GM12878 (cell line): ENCODE data around the gene ARF5. TPM values are rescaled to one million over a fixed set of nuclear protein-coding genes. Genes with fewer than 3 reads are reported as not detected.
A peak's percentile ranks its signal among the peaks of the same experiment; 100 is the strongest.

Source experiments
- BACH1 ChIP-seq: fragments of 450-650 bp; IDR thresholded peaks from 2 replicates; pipeline ENCODE4 v1.6.1; 2017; ENCODE audit warnings: mild to moderate bottlenecking, borderline replicate concordance
- CBX5 ChIP-seq: sonication (generic); IDR thresholded peaks from 2 replicates; pipeline ENCODE4 v1.6.1; 2016; ENCODE audit warnings: low read depth, moderate library complexity, mild to moderate bottlenecking, inconsistent platforms
- DPF2 ChIP-seq: fragments of 450-650 bp; IDR thresholded peaks from 2 replicates; pipeline ENCODE4 v1.6.1; 2017; ENCODE audit warnings: mild to moderate bottlenecking
- EGR1 ChIP-seq, 2 experiments: IDR thresholded peaks; 1 replicate in 1 of 2; 2 replicates in 1 of 2; pipeline ENCODE4 v1.6.1; 2011 to 2012; ENCODE audit warnings: low read depth in 2 of 2, low read length in 2 of 2, borderline replicate concordance in 1 of 2, mild to moderate bottlenecking in 1 of 2, moderate library complexity in 1 of 2
- GATAD2B ChIP-seq: fragments of 450-650 bp; conservative IDR thresholded peaks from 2 replicates; pipeline ENCODE4 v1.6.1; 2017; ENCODE audit warnings: low read depth, mild to moderate bottlenecking, moderate library complexity
- HDAC6 ChIP-seq: fragments of 200-600 bp; sonication (generic); IDR thresholded peaks from one replicate; pipeline ENCODE4 v1.8.0; 2017; ENCODE audit warnings: antibody characterized with exemption; ENCODE audit not compliant: unreplicated experiment
- IKZF1 ChIP-seq: fragments of 450-650 bp; conservative IDR thresholded peaks from 2 replicates; pipeline ENCODE4 v1.6.1; 2017; ENCODE audit warnings: antibody characterized with exemption, mild to moderate bottlenecking
- IKZF2 ChIP-seq, 2 experiments: fragments of 450-650 bp; IDR thresholded peaks; 2 replicates each; pipeline ENCODE4 v1.6.1; 2017; ENCODE audit warnings: mild to moderate bottlenecking in 2 of 2, moderate library complexity in 2 of 2
- LARP7 ChIP-seq: fragments of 450-650 bp; IDR thresholded peaks from 2 replicates; pipeline ENCODE4 v1.6.1; 2017; ENCODE audit warnings: mild to moderate bottlenecking
- MYB ChIP-seq: fragments of 150-350 bp; IDR thresholded peaks from 2 replicates; pipeline ENCODE4 v1.6.1; 2014; ENCODE audit warnings: mild to moderate bottlenecking, low read depth, low read length, borderline replicate concordance
- NR2C2 ChIP-seq: IDR thresholded peaks from 2 replicates; pipeline ENCODE4 v1.6.1; 2011; ENCODE audit warnings: borderline replicate concordance, low read depth; ENCODE audit not compliant: control insufficient read depth, insufficient read length
- POLR2A ChIP-seq: IDR thresholded peaks from 2 replicates; pipeline ENCODE4 v1.6.1; 2011; ENCODE audit warnings: low read depth, mild to moderate bottlenecking, low read length
- POLR2AphosphoS5 ChIP-seq: IDR thresholded peaks from 2 replicates; pipeline ENCODE4 v1.6.1; 2011; ENCODE audit warnings: mild to moderate bottlenecking, low read length, inconsistent platforms
- RAD51 ChIP-seq: fragments of 450-650 bp; IDR thresholded peaks from 2 replicates; pipeline ENCODE4 v1.6.1; 2016; ENCODE audit warnings: moderate library complexity, mild to moderate bottlenecking, inconsistent platforms
- RELA ChIP-seq: fragments of 450-650 bp; IDR thresholded peaks from 2 replicates; pipeline ENCODE4 v1.8.0; 2014; ENCODE audit warnings: borderline replicate concordance; ENCODE audit not compliant: partially characterized antibody
- SMAD5 ChIP-seq: IDR thresholded peaks from 2 replicates; pipeline ENCODE4 v1.6.1; 2016; ENCODE audit warnings: antibody characterized with exemption, low read depth
- SP1 ChIP-seq: IDR thresholded peaks from one replicate; pipeline ENCODE4 v1.6.1; 2011; ENCODE audit warnings: low read depth, low read length
- SREBF2 ChIP-seq: IDR thresholded peaks from 2 replicates; pipeline ENCODE4 v1.6.1; 2012; ENCODE audit warnings: mild to moderate bottlenecking, low read length
- SRF ChIP-seq, 2 experiments: IDR thresholded peaks; 2 replicates each; pipeline ENCODE4 v1.6.1; 2011; ENCODE audit warnings: low read depth in 2 of 2, low read length in 2 of 2, mild to moderate bottlenecking in 1 of 2, moderate library complexity in 1 of 2
- TAF1 ChIP-seq: IDR thresholded peaks from 2 replicates; pipeline ENCODE4 v1.6.1; 2011; ENCODE audit warnings: mild to moderate bottlenecking, low read depth, low read length, borderline replicate concordance
- TCF7 ChIP-seq: IDR thresholded peaks from 2 replicates; pipeline ENCODE4 v1.6.1; 2014; ENCODE audit warnings: antibody characterized with exemption, borderline replicate concordance
- polyA plus RNA-seq, 11 experiments: library from polyadenylated mRNA; depleted of rRNA in 4 of 11; unstranded in 6 of 11; stranded (reverse) in 5 of 11; fragments of >200 nt; fragmentation: Nextera tagmentation in 4 of 11; fragmentation: Illumina TruSeq in 1 of 11; extraction: Ambion mirVana in 4 of 11; extraction: Trizol in 1 of 11; gene quantifications; 1 replicate in 1 of 11; 2 replicates in 10 of 11; pipeline versions ENCODE4 v1.2.1 to v1.2.3, GENCODE V29; 2011 to 2016; ENCODE audit warnings: inconsistent platforms in 2 of 11, missing spikeins in 2 of 11, low read depth in 1 of 11
- total RNA-seq, 4 experiments: library from RNA; depleted of rRNA in 3 of 4; stranded (reverse); fragments of >200 nt in 3 of 4; fragmentation: Illumina TruSeq in 1 of 4; extraction: Trizol in 1 of 4; gene quantifications; 2 replicates each; pipeline versions ENCODE4 v1.2.1 to v1.2.3, GENCODE V29; 2013 to 2021
- TF ChIP-seq, protein P1 (sequence below): IDR thresholded peaks from 2 replicates; pipeline ENCODE4 v1.6.1; 2012; ENCODE audit warnings: low read depth, low read length, improper control_type of control experiment
- TF ChIP-seq, protein P2 (sequence below): fragments of 450-650 bp; conservative IDR thresholded peaks from 2 replicates; pipeline ENCODE4 v1.6.1; 2017; ENCODE audit warnings: mild to moderate bottlenecking, moderate library complexity
- TF ChIP-seq, protein P3 (sequence below): fragments of 450-650 bp; IDR thresholded peaks from 2 replicates; pipeline ENCODE4 v1.6.1; 2016; ENCODE audit warnings: mild to moderate bottlenecking, moderate library complexity, borderline replicate concordance

The ARF5 gene
- total and polyA plus RNA-seq, 10 of the 15 experiments (the other 5 are each of a cell fraction or from before 2014, with no cell fraction given): 11.0 to 210 (median 131) TPM

DNA sequence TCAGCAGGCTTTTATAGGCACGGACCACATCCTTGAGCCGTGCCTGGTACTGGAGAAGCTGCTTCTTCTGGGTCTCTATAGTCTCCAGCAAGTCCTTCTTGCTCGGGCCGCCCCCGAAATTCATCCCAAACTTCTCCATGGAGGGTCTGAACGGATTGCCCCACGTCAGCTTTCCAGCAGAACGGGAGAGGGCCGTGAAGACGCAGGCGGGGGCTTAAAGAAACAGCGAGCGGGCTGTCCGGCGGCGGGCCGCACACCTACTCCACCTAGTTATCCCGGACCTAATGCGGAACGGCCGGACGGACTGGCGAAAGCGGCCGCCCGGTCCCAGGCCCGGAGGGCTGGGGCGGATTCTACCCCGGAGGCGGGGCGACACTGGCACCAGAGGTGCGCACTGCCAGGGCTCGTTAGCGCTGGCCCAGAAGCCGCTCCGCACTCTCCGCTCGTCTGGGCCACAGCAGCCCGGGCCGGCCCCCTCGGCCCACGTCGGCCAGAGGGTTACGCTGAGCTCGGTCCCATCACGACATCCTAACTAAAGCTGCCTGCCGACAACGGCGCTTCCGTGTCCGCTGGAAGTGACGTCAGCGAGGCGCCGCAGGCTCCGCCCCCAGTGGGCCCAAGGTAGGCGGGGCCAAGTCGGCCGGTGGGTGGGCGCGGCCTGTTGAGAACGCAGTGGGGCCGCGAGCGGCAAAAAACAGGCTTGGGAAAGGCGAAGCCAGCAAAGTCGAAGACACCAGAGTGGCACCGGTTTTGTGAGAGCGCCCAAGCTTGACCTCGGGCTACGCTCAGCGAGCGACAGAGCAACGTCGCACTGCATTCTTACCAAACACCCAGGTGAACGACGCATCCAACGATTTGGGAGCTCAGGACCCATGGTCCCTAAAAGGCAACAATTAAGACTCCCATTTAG is 2.9 kb upstream of the ARF5 start, which contains the start of gene GCC1 (continued):
- TF ChIP-seq EGR1 (IDR thresholded peaks at IDR 0.05; ENCODE audit: borderline replicate concordance in 1 of 2, low read depth in 2 of 2, low read length in 2 of 2): peak in 1 of 2 experiments; percentile 25; a peak in 1 of 3 replicates
- no peak for TF ChIP-seq MYB
- TF ChIP-seq RELA: no peak
- TF ChIP-seq TCF7: no peak
- TF ChIP-seq GATAD2B: 0 out of 2 replicates have a peak, but pooled peaks have one; percentile 71
- TF ChIP-seq LARP7: peak; percentile 88
- 0 out of 2 replicates have a peak, but pooled peaks have one; percentile 24 for TF ChIP-seq CBX5
- TF ChIP-seq, protein P1, sequence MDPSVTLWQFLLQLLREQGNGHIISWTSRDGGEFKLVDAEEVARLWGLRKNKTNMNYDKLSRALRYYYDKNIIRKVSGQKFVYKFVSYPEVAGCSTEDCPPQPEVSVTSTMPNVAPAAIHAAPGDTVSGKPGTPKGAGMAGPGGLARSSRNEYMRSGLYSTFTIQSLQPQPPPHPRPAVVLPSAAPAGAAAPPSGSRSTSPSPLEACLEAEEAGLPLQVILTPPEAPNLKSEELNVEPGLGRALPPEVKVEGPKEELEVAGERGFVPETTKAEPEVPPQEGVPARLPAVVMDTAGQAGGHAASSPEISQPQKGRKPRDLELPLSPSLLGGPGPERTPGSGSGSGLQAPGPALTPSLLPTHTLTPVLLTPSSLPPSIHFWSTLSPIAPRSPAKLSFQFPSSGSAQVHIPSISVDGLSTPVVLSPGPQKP: peak; percentile 59; the same call in 1 of the 2 replicates
- TF ChIP-seq, protein P2, sequence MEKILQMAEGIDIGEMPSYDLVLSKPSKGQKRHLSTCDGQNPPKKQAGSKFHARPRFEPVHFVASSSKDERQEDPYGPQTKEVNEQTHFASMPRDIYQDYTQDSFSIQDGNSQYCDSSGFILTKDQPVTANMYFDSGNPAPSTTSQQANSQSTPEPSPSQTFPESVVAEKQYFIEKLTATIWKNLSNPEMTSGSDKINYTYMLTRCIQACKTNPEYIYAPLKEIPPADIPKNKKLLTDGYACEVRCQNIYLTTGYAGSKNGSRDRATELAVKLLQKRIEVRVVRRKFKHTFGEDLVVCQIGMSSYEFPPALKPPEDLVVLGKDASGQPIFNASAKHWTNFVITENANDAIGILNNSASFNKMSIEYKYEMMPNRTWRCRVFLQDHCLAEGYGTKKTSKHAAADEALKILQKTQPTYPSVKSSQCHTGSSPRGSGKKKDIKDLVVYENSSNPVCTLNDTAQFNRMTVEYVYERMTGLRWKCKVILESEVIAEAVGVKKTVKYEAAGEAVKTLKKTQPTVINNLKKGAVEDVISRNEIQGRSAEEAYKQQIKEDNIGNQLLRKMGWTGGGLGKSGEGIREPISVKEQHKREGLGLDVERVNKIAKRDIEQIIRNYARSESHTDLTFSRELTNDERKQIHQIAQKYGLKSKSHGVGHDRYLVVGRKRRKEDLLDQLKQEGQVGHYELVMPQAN: peak; percentile 91
- peak; percentile 53; the same call in 1 of the 2 replicates for TF ChIP-seq DPF2
- TF ChIP-seq IKZF1: peak; percentile 72
- no peak for TF ChIP-seq IKZF2 (IDR thresholded peaks at IDR 0.05)
- TF ChIP-seq POLR2AphosphoS5: peak; percentile 90
- no peak for TF ChIP-seq NR2C2
- TF ChIP-seq SP1: peak; percentile 24
- peak; percentile 78 for TF ChIP-seq HDAC6
- TF ChIP-seq SREBF2: no peak
- TF ChIP-seq RAD51: no peak
- peak; percentile 57; the same call in 1 of the 2 replicates for TF ChIP-seq SMAD5
- 0 out of 4 replicates have a peak, but pooled peaks of 1 of the 2 experiments have one; percentile 27 for TF ChIP-seq SRF (IDR thresholded peaks at IDR 0.05; ENCODE audit: low read depth in 2 of 2, low read length in 2 of 2)
- TF ChIP-seq POLR2A: peak; percentile 95
- TF ChIP-seq, protein P3, sequence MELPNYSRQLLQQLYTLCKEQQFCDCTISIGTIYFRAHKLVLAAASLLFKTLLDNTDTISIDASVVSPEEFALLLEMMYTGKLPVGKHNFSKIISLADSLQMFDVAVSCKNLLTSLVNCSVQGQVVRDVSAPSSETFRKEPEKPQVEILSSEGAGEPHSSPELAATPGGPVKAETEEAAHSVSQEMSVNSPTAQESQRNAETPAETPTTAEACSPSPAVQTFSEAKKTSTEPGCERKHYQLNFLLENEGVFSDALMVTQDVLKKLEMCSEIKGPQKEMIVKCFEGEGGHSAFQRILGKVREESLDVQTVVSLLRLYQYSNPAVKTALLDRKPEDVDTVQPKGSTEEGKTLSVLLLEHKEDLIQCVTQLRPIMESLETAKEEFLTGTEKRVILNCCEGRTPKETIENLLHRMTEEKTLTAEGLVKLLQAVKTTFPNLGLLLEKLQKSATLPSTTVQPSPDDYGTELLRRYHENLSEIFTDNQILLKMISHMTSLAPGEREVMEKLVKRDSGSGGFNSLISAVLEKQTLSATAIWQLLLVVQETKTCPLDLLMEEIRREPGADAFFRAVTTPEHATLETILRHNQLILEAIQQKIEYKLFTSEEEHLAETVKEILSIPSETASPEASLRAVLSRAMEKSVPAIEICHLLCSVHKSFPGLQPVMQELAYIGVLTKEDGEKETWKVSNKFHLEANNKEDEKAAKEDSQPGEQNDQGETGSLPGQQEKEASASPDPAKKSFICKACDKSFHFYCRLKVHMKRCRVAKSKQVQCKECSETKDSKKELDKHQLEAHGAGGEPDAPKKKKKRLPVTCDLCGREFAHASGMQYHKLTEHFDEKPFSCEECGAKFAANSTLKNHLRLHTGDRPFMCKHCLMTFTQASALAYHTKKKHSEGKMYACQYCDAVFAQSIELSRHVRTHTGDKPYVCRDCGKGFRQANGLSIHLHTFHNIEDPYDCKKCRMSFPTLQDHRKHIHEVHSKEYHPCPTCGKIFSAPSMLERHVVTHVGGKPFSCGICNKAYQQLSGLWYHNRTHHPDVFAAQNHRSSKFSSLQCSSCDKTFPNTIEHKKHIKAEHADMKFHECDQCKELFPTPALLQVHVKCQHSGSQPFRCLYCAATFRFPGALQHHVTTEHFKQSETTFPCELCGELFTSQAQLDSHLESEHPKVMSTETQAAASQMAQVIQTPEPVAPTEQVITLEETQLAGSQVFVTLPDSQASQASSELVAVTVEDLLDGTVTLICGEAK: peak; percentile 85
- peak; percentile 69; the same call in 1 of the 2 replicates for TF ChIP-seq TAF1
- peak; percentile 87 for TF ChIP-seq BACH1
